Activated CD8-positive, alpha-beta memory T cell treated with anti-CD3 and anti-CD28 coated beads, Interleukin-2, amount 50 U/mL, for 4 hours (primary cell): ENCODE results near the gene GFOD1.
"Not testable (repeated sequence)": the region's sequence is repeated elsewhere in the genome, so short reads cannot be mapped to it uniquely, and the experiment has no call there.

Experiments
- DNase-seq: peaks from one replicate; pipeline ENCODE4 v3.0.0-alpha.2; 2020

The GFOD1 gene

GRCh38 chr6:13462458-13463327 lies 24.7 kb downstream of the GFOD1 start:
- DNase-seq, result no peak

- DNase-seq, result no peak
Measured at GRCh38 chr6:13461805-13462204, 25.6 kb downstream of the GFOD1 start.

GRCh38 chr6:13461307-13461706 lies 26.1 kb downstream of the GFOD1 start:
- DNase-seq, result no peak

GRCh38 chr6:13460289-13460688 lies 27.1 kb downstream of the GFOD1 start:
- not testable (repeated sequence) for DNase-seq

GRCh38 chr6:13457577-13457976 lies 29.8 kb downstream of the GFOD1 start:
- no peak for DNase-seq

- DNase-seq, result no peak
Measured at GRCh38 chr6:13455552-13455966, 31.8 kb downstream of the GFOD1 start.

GRCh38 chr6:13454286-13455221 lies 32.8 kb downstream of the GFOD1 start:
- peak; percentile 81 for DNase-seq

- DNase-seq, result peak; percentile 44
Measured at GRCh38 chr6:13453771-13454251, 33.6 kb downstream of the GFOD1 start.

GRCh38 chr6:13453153-13453552 lies 34.2 kb downstream of the GFOD1 start:
- DNase-seq, result no peak

GRCh38 chr6:13452346-13453117 lies 34.9 kb downstream of the GFOD1 start:
- no peak for DNase-seq

- DNase-seq, result no peak
Measured at GRCh38 chr6:13451181-13451895, 36.1 kb downstream of the GFOD1 start.

GRCh38 chr6:13450628-13451027 lies 36.8 kb downstream of the GFOD1 start:
- DNase-seq, result no peak

GRCh38 chr6:13447949-13448724 lies 39.3 kb downstream of the GFOD1 start:
- DNase-seq, result no peak

GRCh38 chr6:13446381-13446780 lies 41.0 kb downstream of the GFOD1 start:
- no peak for DNase-seq

GRCh38 chr6:13445744-13446115 lies 41.7 kb downstream of the GFOD1 start:
- DNase-seq, result no peak

GRCh38 chr6:13445005-13445743 lies 42.2 kb downstream of the GFOD1 start:
- no peak for DNase-seq

GRCh38 chr6:13444604-13445003 lies 42.8 kb downstream of the GFOD1 start:
- no peak for DNase-seq

GRCh38 chr6:13443978-13444377 lies 43.4 kb downstream of the GFOD1 start:
- DNase-seq, result not testable (repeated sequence)

GRCh38 chr6:13441778-13442177 lies 45.6 kb downstream of the GFOD1 start:
- DNase-seq, result no peak

GRCh38 chr6:13439644-13440043 lies 47.8 kb downstream of the GFOD1 start:
- DNase-seq, result no peak

GRCh38 chr6:13438126-13438525 lies 49.3 kb downstream of the GFOD1 start:
- DNase-seq, result no peak
